Type B pancreatic cell (in vitro differentiated cells): ENCODE data around the gene NES. TPM values are rescaled to one million over a fixed set of nuclear protein-coding genes. Genes with fewer than 3 reads are reported as not detected.
A peak's percentile ranks its signal among the peaks of the same experiment; 100 is the strongest.

ENCODE experiments used
- DNase-seq: peaks from one replicate; pipeline ENCODE4 v3.0.0; 2021; ENCODE audit warnings: mixed read lengths; ENCODE audit not compliant: unreplicated experiment; ENCODE audit errors: extremely low spot score
- H3K27ac Mint-ChIP-seq: 2 replicates; pipeline ENCODE4 v1.8.0; 2021; ENCODE audit warnings: mild to moderate bottlenecking, mixed read lengths
- H3K27me3 Mint-ChIP-seq: 2 replicates; pipeline ENCODE4 v1.8.0; 2021; ENCODE audit warnings: mixed read lengths
- H3K36me3 Mint-ChIP-seq: 2 replicates; pipeline ENCODE4 v1.8.0; 2021; ENCODE audit warnings: mixed read lengths
- H3K4me1 Mint-ChIP-seq: one replicate; pipeline ENCODE4 v1.8.0; 2021; ENCODE audit warnings: mixed read lengths; ENCODE audit not compliant: unreplicated experiment
- H3K4me3 Mint-ChIP-seq: 2 replicates; pipeline ENCODE4 v1.8.0; 2021; ENCODE audit warnings: mild to moderate bottlenecking, mixed read lengths
- H3K9me3 Mint-ChIP-seq: 2 replicates; pipeline ENCODE4 v1.8.0; 2021; ENCODE audit warnings: mixed read lengths
- CTCF ChIP-seq: fragments of 200-600 bp; sonication (generic); conservative IDR thresholded peaks from 2 replicates; pipeline ENCODE4 v1.5.0; 2021; ENCODE audit warnings: antibody characterized with exemption, mild to moderate bottlenecking
- total RNA-seq: library from RNA; stranded (reverse); gene quantifications from 2 replicates; pipeline ENCODE4 v1.2.1, GENCODE V29; 2021; ENCODE audit warnings: low replicate concordance

The NES gene
- total RNA-seq, 1 donor from 2014 or later, result 125 TPM

- peaks cover 77% of the 10 kb centered on the region for H3K4me1 Mint-ChIP-seq
Measured at GRCh38 chr1:156665539-156665938, 11.7 kb downstream of the NES start.

GRCh38 chr1:156664767-156665411 is 12.3 kb downstream of the NES start:
- no peak for DNase-seq
- Mint-ChIP-seq H3K9me3 (no peaks in the 10 kb centered on the region), H3K36me3 (no peaks in the 10 kb centered on the region), H3K4me3 (no peak overlapping the region), H3K27ac (peak overlapping the region; percentile 70), H3K27me3 (peaks cover 5% of the 10 kb centered on the region), H3K4me1 (peaks cover 83% of the 10 kb centered on the region)
- no peak for TF ChIP-seq CTCF

More at GRCh38 chr1:156665539-156665938, 11.7 kb downstream of the NES start:
- H3K4me3 Mint-ChIP-seq, result peak overlapping the region; percentile 67
- TF ChIP-seq CTCF, result no peak
- H3K36me3 Mint-ChIP-seq, result no peaks in the 10 kb centered on the region
- H3K27ac Mint-ChIP-seq, result peak overlapping the region; percentile 63
- no peaks in the 10 kb centered on the region for H3K9me3 Mint-ChIP-seq
- DNase-seq, result no peak
- H3K27me3 Mint-ChIP-seq, result no peaks in the 10 kb centered on the region

- H3K27me3 Mint-ChIP-seq, result peaks cover 12% of the 10 kb centered on the region
- no peak overlapping the region for H3K4me3 Mint-ChIP-seq
- no peaks in the 10 kb centered on the region for H3K9me3 Mint-ChIP-seq
- H3K27ac Mint-ChIP-seq, result peak overlapping the region; percentile 70
- peaks cover 85% of the 10 kb centered on the region for H3K4me1 Mint-ChIP-seq
- H3K36me3 Mint-ChIP-seq, result no peaks in the 10 kb centered on the region
- TF ChIP-seq CTCF, result no peak
- no peak for DNase-seq
Measured at GRCh38 chr1:156664046-156664766, 13.0 kb downstream of the NES start.

GRCh38 chr1:156663178-156663577 is 14.0 kb downstream of the NES start:
- TF ChIP-seq CTCF, result no peak
- H3K27ac Mint-ChIP-seq, result no peak overlapping the region
- H3K36me3 Mint-ChIP-seq, result no peaks in the 10 kb centered on the region
- DNase-seq, result no peak
- peaks cover 18% of the 10 kb centered on the region for H3K27me3 Mint-ChIP-seq
- H3K4me3 Mint-ChIP-seq, result no peak overlapping the region
- H3K4me1 Mint-ChIP-seq, result peaks cover 78% of the 10 kb centered on the region
- H3K9me3 Mint-ChIP-seq, result no peaks in the 10 kb centered on the region

GRCh38 chr1:156662800-156663055 is 14.5 kb downstream of the NES start:
- Mint-ChIP-seq H3K27me3 (peaks cover 23% of the 10 kb centered on the region), H3K36me3 (no peaks in the 10 kb centered on the region), H3K4me1 (peaks cover 74% of the 10 kb centered on the region), H3K27ac (no peak overlapping the region), H3K9me3 (no peaks in the 10 kb centered on the region), H3K4me3 (no peak overlapping the region)
- TF ChIP-seq CTCF, result no peak
- no peak for DNase-seq
